ENCODE measurements around the gene WNK4.

DNA sequence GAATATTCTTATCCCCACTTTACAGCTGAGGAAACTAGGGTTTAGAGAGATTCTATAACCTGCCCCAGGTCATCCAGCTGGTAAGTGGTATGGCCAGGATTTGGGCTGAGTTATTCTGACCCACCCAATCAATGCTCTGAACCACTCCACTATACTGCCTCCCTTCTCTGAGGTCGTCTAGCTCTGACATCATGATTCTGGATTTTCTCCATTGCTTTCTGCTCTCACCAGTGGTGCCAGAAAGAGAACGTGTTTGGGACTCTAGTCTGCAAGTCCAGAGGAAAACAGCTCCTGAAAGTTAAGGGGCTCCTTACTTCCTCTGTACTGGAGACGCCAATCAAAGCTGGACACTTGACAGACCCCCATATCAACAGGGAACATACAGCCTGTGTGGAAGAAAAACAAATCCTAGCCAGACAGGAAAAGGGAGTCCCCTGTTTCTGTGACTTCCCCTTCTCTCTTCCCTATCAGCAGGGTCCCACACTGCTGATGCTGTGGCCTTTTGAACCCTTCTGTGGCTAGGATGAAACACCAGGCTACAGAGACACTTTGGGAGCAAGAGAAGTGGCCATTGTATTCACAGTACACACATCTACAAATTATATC, 29.6 kb upstream of the WNK4 start:
- TF ChIP-seq, protein P1, sequence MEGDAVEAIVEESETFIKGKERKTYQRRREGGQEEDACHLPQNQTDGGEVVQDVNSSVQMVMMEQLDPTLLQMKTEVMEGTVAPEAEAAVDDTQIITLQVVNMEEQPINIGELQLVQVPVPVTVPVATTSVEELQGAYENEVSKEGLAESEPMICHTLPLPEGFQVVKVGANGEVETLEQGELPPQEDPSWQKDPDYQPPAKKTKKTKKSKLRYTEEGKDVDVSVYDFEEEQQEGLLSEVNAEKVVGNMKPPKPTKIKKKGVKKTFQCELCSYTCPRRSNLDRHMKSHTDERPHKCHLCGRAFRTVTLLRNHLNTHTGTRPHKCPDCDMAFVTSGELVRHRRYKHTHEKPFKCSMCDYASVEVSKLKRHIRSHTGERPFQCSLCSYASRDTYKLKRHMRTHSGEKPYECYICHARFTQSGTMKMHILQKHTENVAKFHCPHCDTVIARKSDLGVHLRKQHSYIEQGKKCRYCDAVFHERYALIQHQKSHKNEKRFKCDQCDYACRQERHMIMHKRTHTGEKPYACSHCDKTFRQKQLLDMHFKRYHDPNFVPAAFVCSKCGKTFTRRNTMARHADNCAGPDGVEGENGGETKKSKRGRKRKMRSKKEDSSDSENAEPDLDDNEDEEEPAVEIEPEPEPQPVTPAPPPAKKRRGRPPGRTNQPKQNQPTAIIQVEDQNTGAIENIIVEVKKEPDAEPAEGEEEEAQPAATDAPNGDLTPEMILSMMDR (conservative IDR thresholded peaks at IDR 0.05 in 1 of 2, IDR thresholded peaks at IDR 0.05 in 1 of 2; ENCODE audit: low read depth in 1 of 2, low read length in 2 of 2): no peak
- TF ChIP-seq EZH2 (IDR thresholded peaks at IDR 0.05; ENCODE audit: low read length, missing control alignments): no peak

All from fibroblast of lung (primary cell).